ENCODE results near the gene KISS1R. TPM values are rescaled to one million over a fixed set of nuclear protein-coding genes. Genes with fewer than 3 reads are reported as not detected.

KISS1R gene
- total RNA-seq, 1 donor from 2014 or later, result not detected

DNA sequence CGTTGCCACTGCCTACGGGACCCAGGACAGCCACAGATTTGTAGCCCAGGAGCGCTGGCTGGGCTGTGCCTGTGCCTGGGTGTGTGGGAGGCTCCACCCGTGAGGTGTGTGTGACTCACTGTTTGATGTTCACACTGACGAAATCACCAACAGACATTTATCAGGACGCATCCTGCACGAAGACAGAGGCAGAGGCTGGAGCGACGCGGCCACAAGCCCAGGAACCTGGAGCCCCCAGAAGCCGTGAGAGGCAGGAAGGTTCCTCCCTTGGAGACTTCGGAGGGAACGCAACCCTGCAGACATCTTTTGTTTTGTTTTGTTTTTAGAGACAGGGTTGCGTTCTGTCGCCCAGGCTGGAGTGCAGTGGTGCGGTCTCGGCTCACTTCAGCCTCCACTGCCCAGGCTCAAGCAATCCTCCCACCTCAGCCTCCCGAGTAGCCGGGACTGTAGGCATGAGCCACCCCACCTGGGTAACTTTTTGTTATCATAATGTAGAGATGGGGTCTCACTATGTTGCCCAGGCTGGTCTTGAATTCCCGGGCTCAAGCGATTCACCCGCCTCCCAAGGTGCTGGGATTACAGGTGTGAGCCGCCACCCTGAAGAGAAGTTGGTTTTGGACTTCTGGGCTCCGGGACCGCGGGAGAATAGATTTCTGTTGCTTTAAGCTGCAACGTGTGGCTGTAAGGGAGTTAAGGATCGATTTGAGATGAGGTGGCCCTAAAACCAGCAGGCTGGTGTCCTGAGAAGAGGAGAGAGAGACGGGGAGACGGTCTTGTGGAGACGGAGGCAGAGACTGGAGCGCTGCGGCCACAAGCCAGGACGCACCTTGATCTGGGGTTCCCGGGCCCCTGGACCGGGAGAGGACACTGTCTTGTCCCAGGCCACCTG is 42.1 kb downstream of the KISS1R start:
- H3K4me3 ChIP-seq, result no peak overlapping the region
- DNase-seq (no peak), ATAC-seq (no peak)
- H3K36me3 ChIP-seq, result no peaks in the 10 kb centered on the region
- intact Hi-C loops (cut with DNase I), result no loop called here
- H3K27ac ChIP-seq, result no peak overlapping the region
- no peaks in the 10 kb centered on the region for H3K27me3 ChIP-seq
- no peaks in the 10 kb centered on the region for H3K9me3 ChIP-seq
- H3K4me1 ChIP-seq, result no peaks in the 10 kb centered on the region
- TF ChIP-seq, protein P1, sequence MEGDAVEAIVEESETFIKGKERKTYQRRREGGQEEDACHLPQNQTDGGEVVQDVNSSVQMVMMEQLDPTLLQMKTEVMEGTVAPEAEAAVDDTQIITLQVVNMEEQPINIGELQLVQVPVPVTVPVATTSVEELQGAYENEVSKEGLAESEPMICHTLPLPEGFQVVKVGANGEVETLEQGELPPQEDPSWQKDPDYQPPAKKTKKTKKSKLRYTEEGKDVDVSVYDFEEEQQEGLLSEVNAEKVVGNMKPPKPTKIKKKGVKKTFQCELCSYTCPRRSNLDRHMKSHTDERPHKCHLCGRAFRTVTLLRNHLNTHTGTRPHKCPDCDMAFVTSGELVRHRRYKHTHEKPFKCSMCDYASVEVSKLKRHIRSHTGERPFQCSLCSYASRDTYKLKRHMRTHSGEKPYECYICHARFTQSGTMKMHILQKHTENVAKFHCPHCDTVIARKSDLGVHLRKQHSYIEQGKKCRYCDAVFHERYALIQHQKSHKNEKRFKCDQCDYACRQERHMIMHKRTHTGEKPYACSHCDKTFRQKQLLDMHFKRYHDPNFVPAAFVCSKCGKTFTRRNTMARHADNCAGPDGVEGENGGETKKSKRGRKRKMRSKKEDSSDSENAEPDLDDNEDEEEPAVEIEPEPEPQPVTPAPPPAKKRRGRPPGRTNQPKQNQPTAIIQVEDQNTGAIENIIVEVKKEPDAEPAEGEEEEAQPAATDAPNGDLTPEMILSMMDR (IDR thresholded peaks at IDR 0.05), result no peak

DNA sequence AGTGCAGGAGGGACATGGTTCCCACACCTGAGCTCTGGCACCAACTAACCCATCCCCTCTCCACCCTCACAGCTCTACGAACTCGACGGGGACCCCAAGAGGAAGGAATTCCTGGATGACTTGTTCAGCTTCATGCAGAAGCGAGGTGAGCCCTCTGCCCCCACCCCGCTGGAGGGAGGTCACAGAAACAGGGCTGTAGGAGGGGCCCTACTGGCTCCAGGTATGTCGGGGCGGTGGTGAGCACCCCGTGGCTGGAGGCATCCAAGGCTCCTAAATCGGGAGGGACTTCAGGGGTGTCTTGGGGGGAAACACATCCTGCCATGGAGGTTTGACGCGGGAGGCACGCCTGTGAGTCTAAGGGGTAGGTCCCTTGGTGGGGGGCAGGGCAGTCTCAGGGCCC is 42.9 kb downstream of the KISS1R start:
- Histone ChIP-seq H3K27me3 (no peaks in the 10 kb centered on the region), H3K9me3 (no peaks in the 10 kb centered on the region), H3K27ac (no peak overlapping the region), H3K4me1 (no peaks in the 10 kb centered on the region), H3K4me3 (no peak overlapping the region), H3K36me3 (no peaks in the 10 kb centered on the region)
- no peak for DNase-seq
- intact Hi-C loops (cut with DNase I), result no loop called here
- no peak for ATAC-seq
- TF ChIP-seq, protein P1 (IDR thresholded peaks at IDR 0.05), result no peak

DNA sequence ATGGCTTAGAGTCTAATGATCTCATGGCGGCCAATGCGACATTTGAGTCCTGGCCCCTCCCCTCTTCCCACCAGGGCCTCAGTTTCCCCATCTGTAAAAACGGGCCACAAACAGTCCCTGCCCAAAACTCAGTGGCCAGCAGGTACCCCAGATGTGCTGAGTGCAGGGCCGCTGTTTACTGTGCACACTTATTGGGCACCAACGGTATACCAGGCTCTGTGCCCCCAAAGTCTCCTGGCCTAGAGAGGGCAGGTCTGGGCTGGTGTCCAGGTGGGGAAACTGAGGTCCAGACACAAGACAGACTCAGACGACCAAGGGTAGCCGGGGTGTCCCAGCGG is 43.4 kb downstream of the KISS1R start:
- intact Hi-C loops (cut with DNase I), result no loop called here
- Histone ChIP-seq H3K9me3 (no peaks in the 10 kb centered on the region), H3K27me3 (no peaks in the 10 kb centered on the region), H3K4me1 (no peaks in the 10 kb centered on the region), H3K27ac (no peak overlapping the region), H3K4me3 (no peak overlapping the region), H3K36me3 (no peaks in the 10 kb centered on the region)
- ATAC-seq, result no peak
- DNase-seq, result no peak
- TF ChIP-seq, protein P1 (IDR thresholded peaks at IDR 0.05), result no peak

DNA sequence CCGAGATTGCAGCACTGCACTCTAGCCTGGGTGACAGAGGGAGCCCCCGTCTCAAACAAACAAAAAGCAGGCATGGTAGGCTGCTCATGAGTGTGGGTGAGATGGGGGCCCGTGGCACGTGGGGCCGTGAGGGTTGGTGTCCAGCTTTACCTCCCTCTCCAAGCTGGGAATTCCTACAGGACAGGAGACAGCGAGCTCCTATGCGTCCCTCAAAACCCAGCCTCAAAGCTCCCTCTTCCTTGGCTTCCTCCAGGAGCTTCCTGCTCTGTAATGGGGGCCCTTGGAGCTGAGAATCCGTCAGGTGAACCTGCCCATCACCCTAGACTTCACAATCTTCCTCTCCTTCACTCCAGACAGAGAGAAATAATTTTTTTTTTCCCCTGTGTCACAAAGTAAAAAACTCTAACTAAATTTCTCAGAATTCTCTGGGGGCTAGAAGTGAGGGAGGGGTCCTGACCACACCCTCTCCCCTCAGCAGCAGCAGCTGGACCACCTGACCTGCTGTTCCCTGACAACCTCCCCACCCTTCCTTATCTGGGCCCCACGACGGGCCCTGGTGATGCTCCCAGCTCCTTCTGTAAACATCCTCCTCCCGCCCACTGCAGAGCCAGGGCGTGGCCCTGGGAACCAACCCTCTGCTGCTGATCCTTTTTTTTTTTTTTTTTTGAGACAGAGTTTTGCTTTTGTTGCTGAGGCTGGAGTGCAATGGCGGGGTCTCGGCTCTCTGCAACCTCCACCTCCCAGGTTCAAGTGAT is 44.9 kb downstream of the KISS1R start:
- Histone ChIP-seq H3K9me3 (no peaks in the 10 kb centered on the region), H3K36me3 (peaks cover 8% of the 10 kb centered on the region), H3K27ac (no peak overlapping the region), H3K4me1 (no peaks in the 10 kb centered on the region), H3K4me3 (no peak overlapping the region), H3K27me3 (no peaks in the 10 kb centered on the region)
- DNase-seq (no peak), ATAC-seq (peak; percentile 39)
- intact Hi-C loops (cut with DNase I), result no loop called here
- TF ChIP-seq, protein P1 (IDR thresholded peaks at IDR 0.05), result no peak

DNA sequence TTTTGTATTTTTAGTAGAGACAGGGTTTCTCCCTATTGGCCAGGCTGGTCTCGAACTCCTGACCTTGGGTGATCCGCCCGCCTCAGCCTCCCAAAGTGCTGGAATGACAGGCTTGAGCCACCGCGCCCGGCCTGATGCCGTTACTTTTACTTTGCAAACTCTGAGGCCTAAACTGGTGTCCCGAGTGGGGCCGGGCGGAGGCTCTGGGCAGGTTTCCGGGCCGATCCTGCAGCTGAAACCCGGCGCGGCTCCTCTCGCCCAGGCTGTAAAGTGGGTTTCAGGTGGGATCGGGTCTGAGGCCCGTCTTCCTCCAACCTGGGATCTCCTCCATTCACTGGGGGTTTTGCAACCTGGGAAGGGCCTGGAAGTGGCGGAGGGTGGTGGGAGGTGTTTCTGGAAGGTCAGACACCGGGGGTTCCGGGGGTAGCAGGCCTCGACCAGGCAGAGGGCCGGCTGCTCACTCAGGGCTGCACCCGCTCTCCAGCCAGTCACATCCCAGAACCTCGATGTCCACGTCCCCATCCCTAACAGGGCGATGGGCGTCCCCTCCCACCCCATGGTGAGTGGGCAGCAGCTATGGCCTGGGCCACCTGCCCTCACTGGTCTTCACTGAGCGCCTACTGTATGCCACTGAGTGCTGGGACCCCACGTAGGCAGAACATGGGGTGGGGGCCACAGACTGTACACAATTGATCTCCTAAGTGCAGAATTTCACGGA is 45.7 kb downstream of the KISS1R start:
- Histone ChIP-seq H3K4me1 (no peaks in the 10 kb centered on the region), H3K9me3 (no peaks in the 10 kb centered on the region), H3K36me3 (peaks cover 13% of the 10 kb centered on the region), H3K4me3 (no peak overlapping the region), H3K27me3 (no peaks in the 10 kb centered on the region), H3K27ac (no peak overlapping the region)
- TF ChIP-seq, protein P1 (IDR thresholded peaks at IDR 0.05), result no peak
- ATAC-seq (no peak), DNase-seq (no peak)
- intact Hi-C loops (cut with DNase I), result no loop called here
